Lung (tissue), 12 donors: ENCODE data around the gene P3H3. TPM values are rescaled to one million over a fixed set of nuclear protein-coding genes. Genes with fewer than 3 reads are reported as not detected.

Experiments
- ATAC-seq: fragments of 200-7000 bp; cut with Tn5 transposase; one replicate; pipeline ENCODE4 v1.9.1; 2020; ENCODE audit warnings: moderate number of reproducible peaks; ENCODE audit not compliant: insufficient read depth, low FRiP score
- DNase-seq, 3 donors: peaks; one replicate each; pipeline ENCODE4 v3.0.0-alpha.2; 2013 to 2017
- H3K27ac ChIP-seq, 2 donors: one replicate each; pipeline ENCODE4 v1.5.1; 2013; ENCODE audit warnings: mild to moderate bottlenecking in 2 of 2, moderate library complexity in 2 of 2, control low read depth in 1 of 2, inconsistent platforms in 1 of 2, low read depth in 1 of 2, low read length in 1 of 2
- H3K27me3 ChIP-seq, 3 donors: one replicate each; pipeline ENCODE4 v1.5.1; 2013; ENCODE audit warnings: low read length in 2 of 3; ENCODE audit not compliant: control insufficient read depth in 3 of 3, insufficient read depth in 3 of 3
- H3K36me3 ChIP-seq, 4 donors: one replicate each; pipeline ENCODE4 v1.5.1; 2013; ENCODE audit warnings: low read length in 4 of 4, mild to moderate bottlenecking in 1 of 4, moderate library complexity in 1 of 4; ENCODE audit not compliant: control insufficient read depth in 4 of 4, insufficient read depth in 4 of 4
- H3K4me1 ChIP-seq, 5 donors: one replicate each; pipeline ENCODE4 v1.5.1; 2013; ENCODE audit warnings: low read length in 5 of 5, mild to moderate bottlenecking in 2 of 5, moderate library complexity in 1 of 5; ENCODE audit not compliant: control insufficient read depth in 5 of 5, insufficient read depth in 5 of 5
- H3K4me3 ChIP-seq: one replicate; pipeline ENCODE4 v1.5.1; 2013; ENCODE audit warnings: mild to moderate bottlenecking, control low read depth, moderate library complexity
- H3K9ac ChIP-seq, 2 donors: one replicate each; pipeline ENCODE4 v1.5.1; 2013; ENCODE audit warnings: low read length in 2 of 2, control low read depth in 1 of 2; ENCODE audit not compliant: insufficient read depth in 1 of 2
- H3K9me3 ChIP-seq, 4 donors: one replicate each; pipeline ENCODE4 v1.5.1; 2013; ENCODE audit warnings: low read length in 3 of 4, mild to moderate bottlenecking in 1 of 4, moderate library complexity in 1 of 4; ENCODE audit not compliant: control insufficient read depth in 4 of 4, insufficient read depth in 3 of 4
- CTCF ChIP-seq: IDR thresholded peaks from 2 replicates; pipeline ENCODE4 v1.5.1; 2012; ENCODE audit warnings: mild to moderate bottlenecking; ENCODE audit errors: control extremely low read depth, extremely low read depth
- WGBS, 2 donors: extraction: QIAGEN DNeasy Blood & Tissue Kit; methylation state at CpG; one replicate each; pipeline ENCODE4 v1.1.7; 2013; 5-methylcytosine and 5-hydroxymethylcytosine counted together
- polyA plus RNA-seq, 2 donors: library from polyadenylated mRNA; stranded (reverse); fragments of 200-250 nt; gene quantifications; one replicate each; pipeline ENCODE4 v1.2.1, GENCODE V29; 2013
- total RNA-seq, 2 donors: library from RNA; depleted of rRNA in 1 of 2; stranded (reverse); fragments of >200 nt in 1 of 2; gene quantifications; one replicate each; pipeline ENCODE4 v1.2.1, GENCODE V29; 2014 to 2021
- donor health status: control.
- donor health status: control.
- donor health status: Bipolar disorder and iron deficiency.
- donor health status: healthy.
- donor health status: DM: yes; HTN: yes; CAD: no.

P3H3 gene
- total and polyA plus RNA-seq, 4 donors = 9.3 to 23.3 (median 14.2) TPM

- H3K36me3 ChIP-seq = peaks cover 31 to 62% (median 54%) of the 10 kb centered on the region in 4 donors
- no peak overlapping the region for H3K27ac ChIP-seq
- ATAC-seq (no peak), DNase-seq (no peak)
- TF ChIP-seq CTCF = no peak
- H3K4me1 ChIP-seq = no peaks in the 10 kb centered on the region
- no peaks in the 10 kb centered on the region for H3K9me3 ChIP-seq
- H3K27me3 ChIP-seq = no peaks in the 10 kb centered on the region
- no peak overlapping the region for H3K4me3 ChIP-seq
- 97 to 99% methylated on average over 9 of the region's 9 CpGs for WGBS, 2 donors
- H3K9ac ChIP-seq = no peak overlapping the region
Observed at GRCh38 chr12:6860116-6860515, 31.9 kb downstream of the P3H3 start.

DNA sequence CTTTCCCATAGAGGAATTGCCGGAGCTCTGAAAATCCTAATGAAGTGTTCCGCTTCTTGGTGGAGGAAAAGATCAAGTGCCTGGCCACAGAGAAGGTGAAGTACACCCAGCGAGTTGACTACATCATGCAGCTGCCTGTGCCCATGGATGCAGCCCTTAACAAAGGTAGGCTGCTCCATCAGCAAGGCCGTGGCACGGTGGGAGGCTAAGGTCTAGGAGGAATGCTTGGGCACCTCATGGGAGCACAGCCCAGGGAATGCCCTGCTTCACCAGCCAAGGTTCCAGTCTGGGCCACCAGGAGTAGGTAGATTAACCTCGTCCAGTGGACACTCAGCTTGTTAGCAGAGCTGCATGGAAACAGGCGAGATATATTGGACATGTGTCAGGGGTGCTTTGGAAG, 32.7 kb downstream of the P3H3 start:
- H3K27me3 ChIP-seq = no peaks in the 10 kb centered on the region
- ATAC-seq (no peak), DNase-seq (no peak)
- H3K36me3 ChIP-seq = peaks cover 29 to 62% (median 52%) of the 10 kb centered on the region in 4 donors
- no peak for TF ChIP-seq CTCF
- no peaks in the 10 kb centered on the region for H3K4me1 ChIP-seq
- H3K4me3 ChIP-seq = no peak overlapping the region
- H3K9me3 ChIP-seq = no peaks in the 10 kb centered on the region
- H3K9ac ChIP-seq = no peak overlapping the region
- no peak overlapping the region for H3K27ac ChIP-seq
- 97 to 98% methylated on average over 7 of the region's 7 CpGs for WGBS, 2 donors

GRCh38 chr12:6861391-6861790, 33.2 kb downstream of the P3H3 start:
- H3K9me3 ChIP-seq = no peaks in the 10 kb centered on the region
- no peaks in the 10 kb centered on the region for H3K4me1 ChIP-seq
- peaks cover 26 to 58% (median 50%) of the 10 kb centered on the region in 4 donors for H3K36me3 ChIP-seq
- 97 to 98% methylated on average over 9 of the region's 9 CpGs for WGBS, 2 donors
- no peak overlapping the region for H3K27ac ChIP-seq
- no peak overlapping the region for H3K4me3 ChIP-seq
- no peak overlapping the region for H3K9ac ChIP-seq
- no peak for DNase-seq
- no peak for TF ChIP-seq CTCF
- ATAC-seq = no peak
- H3K27me3 ChIP-seq = no peaks in the 10 kb centered on the region

GRCh38 chr12:6863033-6863432, 34.8 kb downstream of the P3H3 start:
- Histone ChIP-seq H3K9ac (no peak overlapping the region), H3K36me3 (peaks cover 22 to 49% (median 35%) of the 10 kb centered on the region in 4 donors), H3K4me3 (no peak overlapping the region), H3K27me3 (no peaks in the 10 kb centered on the region), H3K9me3 (no peaks in the 10 kb centered on the region), H3K4me1 (peaks cover 0 to 6% (median 0%) of the 10 kb centered on the region in 5 donors), H3K27ac (no peak overlapping the region)
- WGBS, 2 donors = 92 to 96% methylated on average over 11 of the region's 11 CpGs
- TF ChIP-seq CTCF = no peak
- DNase-seq (no peak), ATAC-seq (no peak)
